Activated T-helper 1 cell treated with anti-CD3 and anti-CD28 coated beads, Interleukin-12 subunit alpha, Interleukin-12 subunit beta, Interleukin-2, Interleukin-4 antibody, amounts not matched to agents 30 ng/mL and 10 ng/mL and 1 ng/mL, durations not matched to agents 14 hours and 24 hours and 36 hours (primary cell): ENCODE results near the gene IFNG. TPM values are rescaled to one million over a fixed set of nuclear protein-coding genes. Genes with fewer than 3 reads are reported as not detected.

Experiments
- DNase-seq: peaks from one replicate; pipeline ENCODE4 v3.0.0; 2021; ENCODE audit warnings: low spot score
- H3K27ac Mint-ChIP-seq: one replicate; pipeline ENCODE4 v1.8.0; 2021; ENCODE audit warnings: mild to moderate bottlenecking, mixed read lengths
- H3K27me3 Mint-ChIP-seq: one replicate; pipeline ENCODE4 v1.8.0; 2022; ENCODE audit warnings: mild to moderate bottlenecking, moderate library complexity, mixed read lengths; ENCODE audit not compliant: insufficient read depth
- H3K36me3 Mint-ChIP-seq: one replicate; pipeline ENCODE4 v1.8.0; 2021; ENCODE audit warnings: low read depth, mixed read lengths
- H3K4me1 Mint-ChIP-seq: one replicate; pipeline ENCODE4 v1.8.0; 2021; ENCODE audit warnings: low read depth, mixed read lengths
- H3K4me3 Mint-ChIP-seq: one replicate; pipeline ENCODE4 v1.8.0; 2021; ENCODE audit warnings: mild to moderate bottlenecking, moderate library complexity, mixed read lengths
- H3K9me3 Mint-ChIP-seq: one replicate; pipeline ENCODE4 v1.8.0; 2021; ENCODE audit warnings: mixed read lengths
- intact Hi-C: fragments of 100-400 bp; cut with micrococcal nuclease; formaldehyde crosslinking; loops from one replicate; pipeline ENCODE4 v1.15.1; 2024
- total RNA-seq: library from RNA; stranded (reverse); gene quantifications from 2 replicates; pipeline ENCODE4 v1.2.3, GENCODE V29; 2022

IFNG gene
- total RNA-seq, 1 donor from 2014 or later = 2,121 TPM

DNA sequence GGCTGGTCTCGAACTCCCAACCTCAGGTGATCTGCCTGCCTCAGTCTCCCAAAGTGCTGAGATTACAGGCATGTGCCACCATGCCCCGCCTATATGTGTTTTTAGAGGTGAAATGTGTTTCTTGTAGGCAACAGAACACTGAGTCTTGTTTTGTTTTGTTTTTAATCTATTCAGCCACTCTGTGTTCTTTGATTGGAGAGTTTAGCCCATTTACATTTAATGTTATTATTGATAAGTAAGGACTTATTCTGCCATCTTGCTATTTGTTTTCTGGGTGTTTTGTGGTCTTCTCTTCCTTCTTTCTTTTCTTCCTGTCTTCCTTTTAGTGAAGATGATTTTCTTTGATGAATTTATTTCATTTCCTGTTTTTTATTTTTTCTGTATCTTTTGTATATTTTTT, 29.6 kb downstream of the IFNG start:
- Mint-ChIP-seq H3K36me3 (peaks cover 54% of the 10 kb centered on the region), H3K4me1 (peaks cover 29% of the 10 kb centered on the region), H3K9me3 (peaks cover 78% of the 10 kb centered on the region), H3K27ac (no peak overlapping the region), H3K4me3 (no peak overlapping the region), H3K27me3 (no peaks in the 10 kb centered on the region)
- intact Hi-C loops = loop anchor here (10.0 kb wide), 1 partner anchor 325 kb away; no protein-coding TSS in a partner anchor
- DNase-seq = no peak

DNA sequence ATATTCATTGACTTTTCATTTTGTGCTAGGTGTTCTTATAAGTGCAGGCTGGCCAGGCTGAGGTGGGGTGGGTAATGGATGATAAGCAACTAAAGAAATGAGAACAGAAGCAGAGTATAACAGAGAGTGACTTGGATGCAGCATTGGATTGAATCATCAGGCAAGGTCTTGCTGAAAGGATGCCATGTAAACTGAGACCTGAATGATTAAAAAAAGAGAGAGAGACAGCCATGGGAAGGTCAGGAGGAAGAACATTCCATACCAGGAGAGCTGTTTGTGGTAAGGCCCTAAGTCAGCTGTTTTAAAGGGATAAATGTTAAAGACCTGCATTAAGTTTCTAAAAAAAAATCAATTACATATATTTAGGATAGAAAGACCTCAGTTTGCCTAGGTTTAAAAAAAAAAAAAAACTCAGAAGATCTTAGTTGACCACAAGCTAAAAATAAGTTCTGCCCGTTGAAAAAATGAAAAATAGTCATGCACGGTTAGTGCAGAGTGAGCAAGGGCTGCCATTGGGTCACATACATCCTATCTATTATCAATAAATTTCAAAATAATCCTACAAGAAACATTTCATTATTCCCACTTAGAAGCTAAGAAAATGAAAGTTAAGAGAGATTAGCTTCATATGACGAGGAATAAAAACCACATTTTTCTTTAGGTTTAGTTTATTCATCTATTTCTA, 37.2 kb downstream of the IFNG start:
- Mint-ChIP-seq H3K27me3 (no peaks in the 10 kb centered on the region), H3K4me1 (peaks cover 30% of the 10 kb centered on the region), H3K36me3 (peaks cover 23% of the 10 kb centered on the region), H3K4me3 (no peak overlapping the region), H3K9me3 (peaks cover 29% of the 10 kb centered on the region), H3K27ac (no peak overlapping the region)
- intact Hi-C loops = loop anchor here (10.0 kb wide), 1 partner anchor 318 kb away; no protein-coding TSS in a partner anchor
- no peak for DNase-seq

DNA sequence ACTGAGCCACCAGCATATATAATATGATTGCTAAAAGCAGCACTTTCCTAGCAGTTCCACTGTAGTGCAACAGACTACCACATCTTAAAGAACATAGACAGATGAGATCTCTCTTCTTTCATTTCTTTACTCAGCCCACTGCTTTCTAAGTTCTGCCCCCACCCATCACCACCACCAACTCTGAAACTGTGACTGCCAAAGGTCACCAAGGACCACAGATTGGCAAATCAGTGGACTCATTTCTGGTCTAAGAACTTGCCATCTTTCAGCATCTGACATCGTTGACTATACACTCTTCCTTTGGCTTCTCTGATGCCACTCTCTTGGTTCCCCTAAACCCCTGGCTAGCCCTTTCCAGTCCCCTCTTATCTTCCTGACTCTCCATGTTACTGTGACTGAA, 38.4 kb downstream of the IFNG start:
- Mint-ChIP-seq H3K9me3 (peaks cover 19% of the 10 kb centered on the region), H3K4me1 (peaks cover 42% of the 10 kb centered on the region), H3K4me3 (no peak overlapping the region), H3K27ac (no peak overlapping the region), H3K36me3 (peaks cover 31% of the 10 kb centered on the region), H3K27me3 (no peaks in the 10 kb centered on the region)
- intact Hi-C loops = loop anchor here (1.0 to 10.0 kb wide), 10 partner anchors 16 to 362 kb away; no protein-coding TSS in a partner anchor
- DNase-seq = no peak

DNA sequence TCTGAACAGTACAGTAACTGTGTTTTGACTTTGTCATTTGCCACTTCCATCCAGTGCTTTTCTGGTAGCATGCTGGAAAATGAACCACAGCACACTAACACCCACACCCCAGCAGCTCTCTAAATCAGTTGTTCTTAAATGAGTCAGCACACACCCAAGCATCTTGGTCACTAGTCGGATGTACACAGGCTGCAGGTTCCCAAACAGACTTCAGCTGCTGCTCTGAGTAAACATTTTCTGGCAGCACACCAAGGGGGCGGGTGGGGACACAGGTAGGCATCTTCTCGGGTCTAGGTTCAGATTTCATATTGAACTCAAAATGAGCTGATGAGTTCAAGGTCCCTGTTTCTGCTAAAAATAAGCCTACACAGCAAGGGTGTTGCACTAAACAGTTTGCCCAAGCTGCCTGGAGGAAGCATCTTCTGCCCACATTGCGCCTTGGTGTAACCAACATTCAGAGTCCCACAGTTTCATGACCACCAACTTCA, 39.8 kb downstream of the IFNG start:
- Mint-ChIP-seq H3K4me3 (peak overlapping the region; percentile 15), H3K36me3 (peaks cover 29% of the 10 kb centered on the region), H3K27ac (no peak overlapping the region), H3K9me3 (peaks cover 10% of the 10 kb centered on the region), H3K4me1 (peaks cover 48% of the 10 kb centered on the region), H3K27me3 (no peaks in the 10 kb centered on the region)
- peak; percentile 74 for DNase-seq
- intact Hi-C loops = loop anchor here (1.0 to 10.0 kb wide), 20 partner anchors 13 to 764 kb away; partner anchors contain the start of gene IFNG

DNA sequence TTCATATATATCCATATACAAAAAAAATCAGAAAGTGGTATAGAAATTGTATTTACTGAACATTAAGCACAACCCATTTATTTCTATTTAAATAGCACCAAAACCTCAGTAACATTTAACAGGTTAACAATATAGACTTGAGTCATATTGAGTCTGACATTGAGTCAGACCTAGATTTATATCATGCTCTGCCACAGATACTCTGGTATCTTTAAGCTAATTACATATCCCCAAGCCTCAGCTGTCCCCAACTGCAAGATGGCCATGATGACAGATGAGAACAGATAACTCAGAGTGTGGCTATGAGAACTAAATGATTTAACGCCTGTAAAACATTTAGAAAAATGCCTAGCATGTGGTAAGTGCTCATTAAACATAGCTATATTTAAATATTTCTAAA, 40.3 kb downstream of the IFNG start:
- H3K36me3 Mint-ChIP-seq = peaks cover 28% of the 10 kb centered on the region
- peaks cover 7% of the 10 kb centered on the region for H3K9me3 Mint-ChIP-seq
- peaks cover 53% of the 10 kb centered on the region for H3K4me1 Mint-ChIP-seq
- intact Hi-C loops = loop anchor here (1.0 to 10.0 kb wide), 15 partner anchors 13 to 764 kb away; partner anchors contain the start of gene IFNG
- H3K27me3 Mint-ChIP-seq = no peaks in the 10 kb centered on the region
- no peak overlapping the region for H3K27ac Mint-ChIP-seq
- peak overlapping the region; percentile 75 for H3K4me3 Mint-ChIP-seq
- DNase-seq = no peak

DNA sequence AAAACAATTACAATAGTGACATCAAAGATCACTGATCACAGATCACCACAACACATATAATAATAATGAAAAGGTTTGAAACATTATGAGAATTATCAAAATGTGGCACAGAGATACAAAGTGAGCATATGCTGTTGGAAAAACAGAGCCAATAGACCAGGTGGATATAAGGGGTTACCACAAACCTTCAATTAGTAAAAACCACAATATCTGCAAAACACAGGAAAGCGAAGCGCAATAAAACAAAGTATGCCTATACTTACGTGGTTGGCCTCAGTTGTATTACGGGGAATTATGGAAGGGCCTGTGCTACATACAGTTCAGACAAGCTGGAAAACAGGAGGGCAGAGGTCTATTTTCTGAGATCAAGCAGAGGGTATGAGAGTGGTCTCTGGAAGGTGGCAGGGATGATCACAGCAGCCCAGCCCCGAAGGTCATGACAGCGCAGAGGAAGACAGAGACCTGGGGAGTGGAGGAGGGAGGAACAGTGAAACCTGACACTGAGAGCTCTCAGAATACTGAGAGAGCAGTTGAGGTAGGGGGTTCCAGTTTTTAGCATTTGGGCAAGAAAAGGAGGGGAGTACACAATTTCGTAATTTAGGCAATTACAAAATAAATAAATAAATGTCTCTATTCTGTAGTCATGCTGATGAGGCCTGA, 41.3 kb downstream of the IFNG start:
- Mint-ChIP-seq H3K27ac (no peak overlapping the region), H3K36me3 (peaks cover 31% of the 10 kb centered on the region), H3K4me3 (peak overlapping the region; percentile 75), H3K9me3 (peaks cover 7% of the 10 kb centered on the region), H3K4me1 (peaks cover 63% of the 10 kb centered on the region), H3K27me3 (no peaks in the 10 kb centered on the region)
- intact Hi-C loops = loop anchor here (2.0 to 10.0 kb wide), 4 partner anchors 141 to 663 kb away; no protein-coding TSS in a partner anchor
- DNase-seq = no peak

GRCh38 chr12:68117661-68118060, 41.9 kb downstream of the IFNG start:
- H3K27ac Mint-ChIP-seq = no peak overlapping the region
- peaks cover 31% of the 10 kb centered on the region for H3K36me3 Mint-ChIP-seq
- peaks cover 7% of the 10 kb centered on the region for H3K9me3 Mint-ChIP-seq
- no peaks in the 10 kb centered on the region for H3K27me3 Mint-ChIP-seq
- peak overlapping the region; percentile 75 for H3K4me3 Mint-ChIP-seq
- no peak for DNase-seq
- peaks cover 66% of the 10 kb centered on the region for H3K4me1 Mint-ChIP-seq
- intact Hi-C loops = loop anchor here (2.0 to 10.0 kb wide), 4 partner anchors 141 to 663 kb away; no protein-coding TSS in a partner anchor

- Mint-ChIP-seq H3K36me3 (peaks cover 31% of the 10 kb centered on the region), H3K4me3 (no peak overlapping the region), H3K27ac (peak overlapping the region; percentile 70), H3K9me3 (peaks cover 7% of the 10 kb centered on the region), H3K4me1 (peaks cover 74% of the 10 kb centered on the region), H3K27me3 (no peaks in the 10 kb centered on the region)
- intact Hi-C loops = loop anchor here (5.0 to 10.0 kb wide), 3 partner anchors 288 to 660 kb away; no protein-coding TSS in a partner anchor
- DNase-seq = no peak
These were observed 44.3 kb downstream of the IFNG start for GRCh38 chr12:68115281-68115680.

DNA sequence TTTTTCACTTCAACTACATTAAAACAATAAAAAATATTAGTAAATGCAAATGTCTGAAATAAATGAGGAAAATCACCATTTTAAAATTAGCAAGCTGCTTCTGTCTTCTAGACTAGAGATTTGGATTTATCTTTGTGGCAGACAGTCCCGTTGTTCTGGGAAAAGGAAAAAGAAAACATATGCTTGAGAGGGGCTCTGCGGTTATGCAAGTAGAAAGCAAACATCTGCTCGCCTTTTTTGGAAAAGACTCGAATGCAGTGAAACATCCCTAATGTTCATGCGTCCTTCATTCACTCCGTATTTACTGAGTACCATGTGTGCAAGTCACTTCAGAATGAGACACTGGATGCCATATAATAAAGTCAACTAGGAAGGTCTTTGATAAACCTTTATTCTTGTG, 44.9 kb downstream of the IFNG start:
- intact Hi-C loops = loop anchor here (5.0 to 10.0 kb wide), 3 partner anchors 287 to 660 kb away; no protein-coding TSS in a partner anchor
- no peak for DNase-seq

DNA sequence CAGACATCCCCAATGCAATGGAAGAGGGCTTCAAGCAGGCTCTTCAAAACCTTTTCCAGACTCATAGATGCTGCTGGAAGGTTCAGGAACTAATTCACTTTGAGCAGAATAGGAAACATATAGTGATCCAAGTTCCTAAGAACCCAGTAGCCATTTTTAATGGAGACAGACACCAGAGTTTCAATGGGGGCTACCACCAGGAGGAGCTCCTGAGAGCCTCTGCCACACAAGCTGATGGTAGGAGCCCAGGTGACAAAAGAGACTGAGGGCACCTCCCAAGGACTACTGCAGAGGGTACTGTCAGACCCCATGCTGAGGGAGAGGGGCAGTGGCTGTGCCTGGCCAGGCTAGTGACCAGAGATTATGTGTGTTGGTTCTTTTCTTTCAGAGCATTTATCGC, 45.9 kb downstream of the IFNG start:
- H3K27ac Mint-ChIP-seq = no peak overlapping the region
- peak; percentile 16 for DNase-seq
- H3K4me3 Mint-ChIP-seq = no peak overlapping the region
- peaks cover 65% of the 10 kb centered on the region for H3K4me1 Mint-ChIP-seq
- peaks cover 7% of the 10 kb centered on the region for H3K9me3 Mint-ChIP-seq
- H3K36me3 Mint-ChIP-seq = peaks cover 31% of the 10 kb centered on the region
- intact Hi-C loops = loop anchor here (10.0 kb wide), 1 partner anchor 659 kb away; no protein-coding TSS in a partner anchor
- H3K27me3 Mint-ChIP-seq = no peaks in the 10 kb centered on the region

More for the DNA sequence above, 44.9 kb downstream of the IFNG start:
- no peaks in the 10 kb centered on the region for H3K27me3 Mint-ChIP-seq
- H3K4me1 Mint-ChIP-seq = peaks cover 74% of the 10 kb centered on the region
- H3K36me3 Mint-ChIP-seq = peaks cover 31% of the 10 kb centered on the region
- peaks cover 7% of the 10 kb centered on the region for H3K9me3 Mint-ChIP-seq
- H3K27ac Mint-ChIP-seq = peak overlapping the region; percentile 70
- H3K4me3 Mint-ChIP-seq = peak overlapping the region; percentile 34

DNA sequence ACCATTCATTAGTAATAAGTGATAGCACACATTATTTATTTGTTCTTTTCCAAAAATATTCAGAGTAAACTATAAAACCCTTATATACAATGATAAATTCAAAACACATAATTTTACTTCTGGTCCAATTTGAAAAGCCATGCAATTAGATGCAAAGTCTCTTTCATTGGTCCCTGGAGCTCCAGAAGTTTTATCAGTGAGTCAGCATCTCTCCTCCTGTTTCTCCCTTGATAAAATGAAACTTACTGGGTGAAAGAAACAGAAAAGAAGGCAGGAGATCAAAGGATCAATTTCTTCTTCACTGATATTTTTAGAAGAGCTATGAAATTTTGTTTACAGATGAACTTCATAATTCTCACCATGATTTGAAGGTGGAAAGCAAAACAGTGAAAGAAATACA, 47.5 kb downstream of the IFNG start:
- H3K27ac Mint-ChIP-seq = no peak overlapping the region
- H3K4me3 Mint-ChIP-seq = peak overlapping the region; percentile 27
- peaks cover 19% of the 10 kb centered on the region for H3K36me3 Mint-ChIP-seq
- intact Hi-C loops = loop anchor here (10.0 kb wide), 1 partner anchor 657 kb away; no protein-coding TSS in a partner anchor
- peaks cover 7% of the 10 kb centered on the region for H3K9me3 Mint-ChIP-seq
- DNase-seq = no peak
- peaks cover 54% of the 10 kb centered on the region for H3K4me1 Mint-ChIP-seq
- H3K27me3 Mint-ChIP-seq = no peaks in the 10 kb centered on the region

GRCh38 chr12:68109444-68110217, 49.9 kb downstream of the IFNG start:
- Mint-ChIP-seq H3K27me3 (no peaks in the 10 kb centered on the region), H3K4me1 (peaks cover 30% of the 10 kb centered on the region), H3K4me3 (no peak overlapping the region), H3K9me3 (peaks cover under 1% of the 10 kb centered on the region), H3K27ac (no peak overlapping the region), H3K36me3 (peaks cover 4% of the 10 kb centered on the region)
- DNase-seq = no peak
- intact Hi-C loops = loop anchor here (10.0 kb wide), 1 partner anchor 655 kb away; no protein-coding TSS in a partner anchor
